ENCODE results near the gene C1QL1. TPM values are rescaled to one million over a fixed set of nuclear protein-coding genes. Genes with fewer than 3 reads are reported as not detected.

C1QL1 gene
- polyA plus RNA-seq, 1 donor (not counting 4 experiments of a cell fraction or from before 2014, with no cell fraction given) = 0.04 TPM

DNA sequence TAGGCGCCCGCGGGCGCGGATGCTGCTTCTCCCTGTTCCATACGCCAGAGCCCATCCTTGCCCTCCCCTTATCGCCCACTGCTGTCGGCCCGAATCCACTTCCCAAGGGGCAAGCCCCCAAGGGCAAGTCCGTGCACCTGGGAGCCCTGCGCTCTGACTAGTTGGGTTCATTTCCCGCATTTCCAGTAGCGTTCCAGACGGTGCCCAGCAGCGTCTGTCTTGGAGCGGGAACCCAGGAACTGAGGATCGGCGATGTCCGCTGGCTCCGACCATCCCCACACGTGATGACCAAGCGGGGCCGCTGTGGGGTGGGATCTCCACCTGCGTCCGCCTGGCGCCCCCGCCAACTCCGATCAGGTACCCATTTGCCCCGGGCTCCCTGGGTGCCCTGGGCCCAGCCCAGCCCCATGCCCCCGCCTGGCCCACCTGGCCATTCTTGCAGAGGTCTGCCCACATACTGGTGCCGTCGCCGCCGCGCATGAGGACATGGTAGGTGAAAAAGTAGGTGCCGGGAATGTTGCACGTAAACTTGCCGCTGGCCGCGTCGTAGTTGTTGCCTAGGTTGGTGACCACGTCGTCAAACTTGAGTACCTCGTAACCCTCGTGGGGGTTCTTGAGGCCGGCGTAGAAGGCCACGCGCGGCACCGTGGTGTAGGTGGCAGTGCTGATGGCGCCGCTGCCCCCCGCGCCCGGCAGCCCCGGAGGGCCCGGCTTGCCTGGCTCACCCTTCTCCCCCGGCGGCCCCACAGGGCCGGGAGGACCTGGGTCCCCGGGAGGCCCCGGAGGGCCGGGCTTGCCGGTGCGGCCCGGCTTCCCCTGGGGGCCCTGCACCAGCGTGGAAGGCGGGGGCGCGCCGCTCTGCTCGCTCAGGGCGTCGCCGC lies 837 bp downstream of the C1QL1 start:
- TF ChIP-seq, protein P1, sequence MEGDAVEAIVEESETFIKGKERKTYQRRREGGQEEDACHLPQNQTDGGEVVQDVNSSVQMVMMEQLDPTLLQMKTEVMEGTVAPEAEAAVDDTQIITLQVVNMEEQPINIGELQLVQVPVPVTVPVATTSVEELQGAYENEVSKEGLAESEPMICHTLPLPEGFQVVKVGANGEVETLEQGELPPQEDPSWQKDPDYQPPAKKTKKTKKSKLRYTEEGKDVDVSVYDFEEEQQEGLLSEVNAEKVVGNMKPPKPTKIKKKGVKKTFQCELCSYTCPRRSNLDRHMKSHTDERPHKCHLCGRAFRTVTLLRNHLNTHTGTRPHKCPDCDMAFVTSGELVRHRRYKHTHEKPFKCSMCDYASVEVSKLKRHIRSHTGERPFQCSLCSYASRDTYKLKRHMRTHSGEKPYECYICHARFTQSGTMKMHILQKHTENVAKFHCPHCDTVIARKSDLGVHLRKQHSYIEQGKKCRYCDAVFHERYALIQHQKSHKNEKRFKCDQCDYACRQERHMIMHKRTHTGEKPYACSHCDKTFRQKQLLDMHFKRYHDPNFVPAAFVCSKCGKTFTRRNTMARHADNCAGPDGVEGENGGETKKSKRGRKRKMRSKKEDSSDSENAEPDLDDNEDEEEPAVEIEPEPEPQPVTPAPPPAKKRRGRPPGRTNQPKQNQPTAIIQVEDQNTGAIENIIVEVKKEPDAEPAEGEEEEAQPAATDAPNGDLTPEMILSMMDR (optimal IDR thresholded peaks at IDR 0.05 in 1 of 3, IDR thresholded peaks at IDR 0.05 in 1 of 3, conservative IDR thresholded peaks at IDR 0.05 in 1 of 3; ENCODE audit: extremely low read depth in 1 of 3, insufficient read depth in 2 of 3, low read length in 3 of 3) = no peak
- TF ChIP-seq EZH2 (IDR thresholded peaks at IDR 0.05; ENCODE audit: low read length) = peak; percentile 99
- dilution Hi-C loops (cut with MboI; ENCODE audit: extremely low pct_ligation_motif_present, low sequenced_read_pairs) = no loop called here
- Histone ChIP-seq H4K20me1 (ENCODE audit: control insufficient read depth, extremely low read depth, insufficient read depth, low read length) (no peaks in the 10 kb centered on the region), H3K27me3 (ENCODE audit: control insufficient read depth, extremely low read depth, insufficient read depth, low read length) (peaks cover 57% of the 10 kb centered on the region), H3K4me3 (ENCODE audit: control insufficient read depth in 2 of 3, extremely low read depth in 1 of 3, insufficient read depth in 2 of 3, low read depth in 1 of 3, low read length in 3 of 3) (no peak overlapping the region), H3K9me1 (ENCODE audit: control insufficient read depth, extremely low read depth, insufficient read depth, low read length) (no peaks in the 10 kb centered on the region), H3K9ac (ENCODE audit: control insufficient read depth, extremely low read depth, insufficient read depth, low read length) (no peak overlapping the region), H3K9me3 (ENCODE audit: control insufficient read depth, low read depth, low read length) (no peaks in the 10 kb centered on the region), H3K27ac (ENCODE audit: control insufficient read depth, insufficient read depth, low read length) (no peak overlapping the region), H3K36me3 (ENCODE audit: control insufficient read depth in 2 of 2, extremely low read depth in 1 of 2, insufficient read depth in 2 of 2, low read length in 2 of 2) (no peaks in the 10 kb centered on the region), H3K4me2 (ENCODE audit: control insufficient read depth, extremely low read depth, insufficient read depth, low read depth, low read length) (peak overlapping the region; percentile 10), H2AFZ (ENCODE audit: control insufficient read depth, low read length) (no peak overlapping the region), H3K4me1 (ENCODE audit: control insufficient read depth, extremely low read depth, insufficient read depth, low read length) (peaks cover 20% of the 10 kb centered on the region), H3K79me2 (ENCODE audit: control insufficient read depth, insufficient read depth, low read length) (no peaks in the 10 kb centered on the region)
- FAIRE-seq = no peak
- DNase-seq (ENCODE audit: low read depth, low spot score) = no peak

DNA sequence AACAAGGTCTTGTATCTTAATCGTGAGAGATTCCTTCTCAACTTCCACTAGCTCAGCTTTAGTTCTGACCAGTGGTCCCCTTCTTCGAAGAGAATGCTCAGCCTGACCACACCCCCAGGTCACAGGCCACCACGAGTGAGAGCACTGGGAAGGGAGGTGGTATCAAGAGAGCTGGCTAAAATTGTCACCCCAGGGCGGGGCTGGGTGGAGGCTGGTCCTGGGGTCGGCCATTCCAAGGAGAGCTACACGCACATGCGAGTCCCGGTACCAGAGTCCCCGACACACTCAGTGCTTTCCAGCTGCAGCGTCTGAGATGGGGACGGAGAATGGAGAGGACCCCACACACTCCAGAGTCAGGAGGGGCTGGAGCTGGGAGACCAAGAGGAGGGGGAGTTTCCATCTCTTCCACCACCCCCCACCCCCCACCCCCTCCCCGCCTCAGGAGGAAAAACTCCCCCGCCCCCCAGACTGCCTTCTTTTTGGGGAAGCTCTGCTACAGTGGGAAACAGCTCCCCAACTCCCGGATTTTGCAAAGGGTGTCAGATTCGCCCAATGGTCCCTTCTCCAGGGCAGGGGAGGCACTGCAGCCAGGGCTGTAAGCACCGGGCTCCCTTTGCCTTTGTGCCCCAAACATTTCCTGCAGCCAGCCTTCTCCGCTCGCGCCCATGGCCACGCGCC lies 1.6 kb downstream of the C1QL1 start:
- Histone ChIP-seq H2AFZ (ENCODE audit: control insufficient read depth, low read length) (no peak overlapping the region), H3K9me1 (ENCODE audit: control insufficient read depth, extremely low read depth, insufficient read depth, low read length) (no peaks in the 10 kb centered on the region), H3K36me3 (ENCODE audit: control insufficient read depth in 2 of 2, extremely low read depth in 1 of 2, insufficient read depth in 2 of 2, low read length in 2 of 2) (no peaks in the 10 kb centered on the region), H3K27ac (ENCODE audit: control insufficient read depth, insufficient read depth, low read length) (no peak overlapping the region), H3K4me2 (ENCODE audit: control insufficient read depth, extremely low read depth, insufficient read depth, low read depth, low read length) (no peak overlapping the region), H3K4me1 (ENCODE audit: control insufficient read depth, extremely low read depth, insufficient read depth, low read length) (peaks cover 12% of the 10 kb centered on the region), H3K27me3 (ENCODE audit: control insufficient read depth, extremely low read depth, insufficient read depth, low read length) (peaks cover 57% of the 10 kb centered on the region), H3K4me3 (ENCODE audit: control insufficient read depth in 2 of 3, extremely low read depth in 1 of 3, insufficient read depth in 2 of 3, low read depth in 1 of 3, low read length in 3 of 3) (no peak overlapping the region), H4K20me1 (ENCODE audit: control insufficient read depth, extremely low read depth, insufficient read depth, low read length) (no peaks in the 10 kb centered on the region), H3K9me3 (ENCODE audit: control insufficient read depth, low read depth, low read length) (no peaks in the 10 kb centered on the region), H3K9ac (ENCODE audit: control insufficient read depth, extremely low read depth, insufficient read depth, low read length) (no peak overlapping the region), H3K79me2 (ENCODE audit: control insufficient read depth, insufficient read depth, low read length) (no peaks in the 10 kb centered on the region)
- DNase-seq (ENCODE audit: low read depth, low spot score) (no peak), FAIRE-seq (no peak)
- dilution Hi-C loops (cut with MboI; ENCODE audit: extremely low pct_ligation_motif_present, low sequenced_read_pairs) = no loop called here
- TF ChIP-seq EZH2 (IDR thresholded peaks at IDR 0.05; ENCODE audit: low read length) = no peak
- TF ChIP-seq, protein P1 (optimal IDR thresholded peaks at IDR 0.05 in 1 of 3, IDR thresholded peaks at IDR 0.05 in 1 of 3, conservative IDR thresholded peaks at IDR 0.05 in 1 of 3; ENCODE audit: extremely low read depth in 1 of 3, insufficient read depth in 2 of 3, low read length in 3 of 3) = no peak
